ENCODE data around the gene CHAF1A.

- TF ChIP-seq CTCF (IDR thresholded peaks at IDR 0.05; ENCODE audit: insufficient read depth, low read length, poor library complexity, severe bottlenecking) (no peak), EZH2phosphoT487 (conservative IDR thresholded peaks at IDR 0.05; ENCODE audit: low read length) (no peak)
Measured at GRCh38 chr19:4416268-4416667, 13.8 kb downstream of the CHAF1A start.
